Stimulated activated CD8-positive, alpha-beta memory T cell treated with anti-CD3 and anti-CD28 coated beads, Interleukin-15, amount 100 ng/mL, for 4 hours (primary cell): ENCODE measurements around the gene RPL41.

Source experiments
- DNase-seq, 2 donors: peaks; one replicate each; pipeline ENCODE4 v3.0.0-alpha.2; 2020; ENCODE audit warnings: low read depth in 2 of 2

Gene RPL41

DNA sequence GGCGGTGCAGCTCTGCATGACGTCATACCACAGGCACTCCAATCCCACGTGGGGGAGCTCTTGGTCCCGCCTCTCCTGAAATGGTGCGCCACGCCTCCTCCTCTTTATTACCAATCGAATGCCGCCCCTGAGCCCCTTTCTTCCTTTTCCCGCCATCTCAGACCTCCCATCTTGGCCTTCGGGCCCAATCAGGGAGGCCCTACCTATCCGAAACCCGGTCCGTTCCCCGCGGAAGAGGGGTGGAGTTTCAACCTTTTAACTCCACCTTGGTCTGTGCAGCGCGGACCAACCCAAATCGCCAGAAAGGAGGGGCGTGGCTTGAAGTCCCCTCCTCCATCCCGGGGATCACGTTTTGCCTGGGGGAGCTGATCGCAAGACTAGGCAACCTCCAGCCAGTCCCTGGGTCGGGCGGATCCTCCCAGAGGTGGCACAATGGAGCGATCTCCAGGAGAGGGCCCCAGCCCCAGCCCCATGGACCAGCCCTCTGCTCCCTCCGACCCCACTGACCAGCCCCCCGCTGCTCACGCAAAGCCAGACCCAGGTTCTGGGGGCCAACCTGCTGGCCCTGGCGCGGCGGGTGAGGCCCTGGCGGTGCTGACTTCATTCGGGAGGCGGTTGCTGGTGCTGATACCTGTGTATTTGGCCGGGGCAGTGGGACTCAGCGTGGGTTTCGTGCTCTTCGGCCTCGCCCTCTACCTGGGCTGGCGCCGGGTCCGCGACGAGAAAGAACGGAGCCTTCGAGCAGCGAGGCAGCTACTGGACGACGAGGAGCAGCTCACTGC is 11.6 kb downstream of the RPL41 start, which contains the start of gene ESYT1:
ESYT1 (plus strand) TSS at position 380 of the 782 bp plus-strand sequence; CDS start at position 433, 53 bp downstream.
- DNase-seq = peak; percentile 92 to 98

DNA sequence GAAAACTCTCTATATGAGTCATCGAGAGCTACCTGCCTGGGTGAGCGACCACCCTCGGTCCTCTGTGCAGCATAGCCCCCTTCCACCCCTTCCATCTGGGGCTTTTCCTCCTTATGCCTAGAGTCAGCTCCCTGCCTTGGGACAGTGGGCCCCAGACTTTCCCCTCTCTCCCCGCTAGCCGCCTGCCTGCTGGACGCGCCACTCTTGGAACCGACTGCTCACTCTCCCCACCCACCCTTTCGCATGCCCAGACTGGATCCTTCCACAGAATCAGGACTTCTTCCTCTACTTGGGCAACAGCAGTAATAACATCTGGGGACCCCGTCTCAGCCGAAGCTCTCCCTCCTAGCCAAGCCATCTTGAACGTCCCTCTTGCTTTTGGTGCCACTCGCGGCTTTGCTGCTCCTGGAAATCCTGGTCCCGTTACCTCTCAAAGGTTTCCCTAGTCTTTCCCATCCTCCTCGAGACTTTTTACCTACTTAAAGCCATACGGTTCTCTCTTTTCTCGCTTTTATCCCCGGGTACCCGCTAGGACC is 12.3 kb downstream of the RPL41 start:
- no peak for DNase-seq

DNA sequence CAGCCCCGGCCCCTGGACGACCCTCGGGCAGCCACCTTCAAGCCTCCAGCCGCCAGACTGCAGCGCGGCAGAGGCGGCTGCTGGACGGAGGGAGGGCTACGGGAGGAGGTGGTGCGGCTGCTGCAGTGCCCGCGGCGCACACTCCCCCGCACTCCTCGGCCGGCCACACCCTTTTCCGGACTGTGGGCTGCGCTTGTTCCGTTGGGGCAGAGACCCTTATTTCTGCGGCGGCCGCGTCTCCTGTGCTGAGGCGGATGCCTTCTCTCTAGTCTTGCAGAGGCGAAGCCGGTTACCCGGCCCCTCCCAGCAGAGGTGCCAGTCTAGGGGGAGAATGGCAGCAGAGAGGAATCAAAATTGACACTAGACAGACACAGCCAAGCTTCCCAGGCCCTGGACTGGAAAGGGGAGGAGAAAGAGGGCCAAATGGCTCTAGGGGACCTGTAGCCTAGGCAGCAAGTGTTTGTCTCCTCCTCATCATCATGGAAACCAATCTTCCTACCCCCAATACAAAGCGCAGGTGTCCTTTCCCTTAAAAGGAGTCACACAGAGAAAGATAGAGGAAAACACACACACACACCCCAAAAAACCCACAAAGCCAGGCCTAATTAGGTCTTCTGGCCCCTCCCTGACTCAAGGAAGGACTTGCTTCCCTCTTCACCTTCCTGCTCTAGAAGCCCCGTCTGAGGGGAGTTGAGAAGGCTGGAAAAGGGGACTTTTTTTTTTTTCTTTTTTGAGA is 12.9 kb downstream of the RPL41 start:
- DNase-seq = peak in 1 of 2 donors; percentile 60

DNA sequence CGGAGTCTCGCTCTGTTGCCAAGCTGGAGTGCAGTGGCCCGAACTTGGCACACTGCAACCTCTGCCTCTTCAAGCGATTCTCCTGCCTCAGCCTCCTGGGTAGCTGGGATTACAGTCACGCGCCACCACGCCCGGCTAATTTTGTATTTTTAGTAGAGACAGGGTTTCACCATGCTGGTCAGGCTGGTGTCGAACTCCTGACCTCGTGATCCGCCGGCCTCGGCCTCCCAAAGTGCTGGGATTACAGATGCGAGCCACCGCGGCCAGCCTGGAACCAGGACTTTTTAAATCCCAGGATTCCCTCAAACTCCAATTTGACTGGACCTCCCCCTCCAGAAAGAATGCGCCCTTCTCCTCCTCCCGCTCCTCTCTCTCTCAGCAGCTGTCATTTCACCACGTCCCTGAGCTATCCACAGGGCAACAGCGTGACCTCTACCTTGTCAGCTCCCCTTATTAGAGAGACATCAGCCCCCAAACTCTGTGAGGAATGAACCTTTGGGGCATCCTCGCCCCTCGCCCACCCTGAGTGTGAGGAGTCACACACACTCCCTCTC is 13.6 kb downstream of the RPL41 start:
- DNase-seq = no peak

DNA sequence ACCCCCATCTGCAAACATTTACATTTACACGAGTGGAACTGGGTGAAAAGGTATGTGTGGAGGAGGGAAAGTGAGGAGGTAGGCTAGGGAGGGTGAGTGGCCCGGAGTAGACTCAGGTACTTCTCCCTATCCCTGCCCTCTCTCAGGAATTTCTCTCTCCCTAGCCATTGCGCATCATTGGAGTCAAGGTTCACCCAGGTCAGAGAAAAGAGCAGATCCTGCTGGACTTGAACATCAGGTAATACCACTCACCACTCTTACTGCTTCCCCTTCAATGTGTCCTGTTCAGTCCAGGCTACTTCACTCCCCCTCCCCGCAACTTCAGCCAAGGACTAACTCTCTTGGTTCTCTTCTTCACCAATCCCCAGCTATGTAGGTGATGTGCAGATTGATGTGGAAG is 14.4 kb downstream of the RPL41 start:
- no peak for DNase-seq

GRCh38 chr12:56134897-56135296 is 18.5 kb downstream of the RPL41 start:
- DNase-seq = no peak

DNA sequence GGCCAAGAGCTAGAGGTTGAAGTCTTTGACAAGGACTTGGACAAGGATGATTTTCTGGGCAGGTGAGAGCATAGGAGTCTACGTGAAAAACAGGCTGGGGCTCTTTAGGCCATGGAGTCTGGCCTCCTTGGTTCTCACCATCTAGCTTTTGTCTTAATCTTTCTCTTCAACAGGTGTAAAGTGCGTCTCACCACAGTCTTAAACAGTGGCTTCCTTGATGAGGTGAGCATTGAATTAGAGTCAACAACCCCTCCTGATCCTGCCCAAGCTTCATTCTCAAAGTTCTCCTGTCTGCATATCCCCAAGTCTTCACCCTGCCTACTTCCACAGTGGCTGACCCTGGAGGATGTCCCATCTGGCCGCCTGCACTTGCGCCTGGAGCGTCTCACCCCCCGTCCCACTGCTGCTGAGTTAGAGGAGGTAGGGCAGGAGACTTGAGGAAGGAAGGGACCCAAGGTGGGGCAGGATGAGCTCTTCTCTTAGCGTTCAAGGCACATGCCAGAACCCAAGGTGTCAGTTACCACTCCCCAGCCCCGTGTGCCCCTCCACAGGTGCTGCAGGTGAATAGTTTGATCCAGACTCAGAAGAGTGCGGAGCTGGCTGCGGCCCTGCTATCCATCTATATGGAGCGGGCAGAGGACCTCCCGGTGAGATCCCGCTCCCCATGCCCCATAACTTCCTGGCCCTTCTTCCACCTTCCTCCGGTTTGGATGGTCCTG is 21.6 kb downstream of the RPL41 start:
- DNase-seq = no peak

- DNase-seq = no peak
Measured at GRCh38 chr12:56141946-56142784, 25.7 kb downstream of the RPL41 start.

DNA sequence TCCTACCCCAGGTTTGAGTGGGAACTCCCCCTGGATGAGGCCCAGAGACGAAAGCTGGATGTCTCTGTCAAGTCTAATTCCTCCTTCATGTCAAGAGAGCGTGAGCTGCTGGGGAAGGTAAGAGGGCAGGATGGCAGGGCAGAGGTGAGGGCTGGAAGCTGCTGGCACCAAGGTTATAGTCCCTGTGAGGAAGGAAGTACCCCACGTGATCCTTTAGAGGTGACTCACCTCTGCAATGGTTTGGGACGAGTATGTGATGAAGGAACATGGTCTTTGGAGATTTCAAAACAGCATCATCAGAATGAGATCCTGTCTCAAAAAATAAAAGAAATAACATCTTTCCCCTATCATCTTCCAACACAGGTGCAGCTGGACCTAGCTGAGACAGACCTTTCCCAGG is 26.8 kb downstream of the RPL41 start:
- no peak for DNase-seq

DNA sequence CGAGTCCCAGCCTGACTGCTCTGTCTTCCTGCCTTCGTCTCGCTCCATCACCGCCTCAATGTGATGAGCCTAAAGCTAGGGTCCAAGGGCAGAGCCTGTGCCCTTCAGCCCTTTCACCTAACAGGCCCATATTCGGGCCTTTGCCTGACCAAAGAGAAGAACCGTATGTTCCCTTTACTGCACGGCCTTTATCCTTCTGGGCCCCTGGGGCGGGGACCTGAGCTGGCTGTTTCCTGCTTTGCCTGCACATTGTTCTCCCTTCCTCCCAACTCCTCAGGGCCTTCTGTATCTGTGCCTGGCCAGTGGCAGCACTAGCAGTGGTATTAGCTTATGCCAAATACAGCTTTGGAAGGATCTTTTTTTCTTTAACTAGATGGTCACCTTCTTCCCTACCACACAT is 27.4 kb downstream of the RPL41 start:
- no peak for DNase-seq

DNA sequence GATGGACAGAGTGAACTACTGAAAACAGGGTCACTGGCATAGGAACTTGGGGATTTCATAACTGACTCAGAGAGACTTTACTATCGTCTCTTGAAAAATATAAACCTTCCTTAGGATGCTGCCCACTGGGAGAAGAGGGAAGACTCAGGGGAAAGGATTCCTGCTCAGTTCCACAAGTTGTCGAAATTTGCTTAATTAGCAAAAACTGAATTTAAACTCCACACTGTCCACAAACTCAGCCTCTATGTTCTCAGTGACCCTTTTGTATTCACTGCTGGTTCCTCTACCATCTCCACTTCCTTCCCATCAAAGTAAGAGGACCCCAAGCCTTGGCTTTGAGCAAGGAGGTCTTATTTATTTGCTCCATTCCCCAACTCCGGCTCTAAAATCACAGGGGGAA is 28.8 kb downstream of the RPL41 start:
- DNase-seq = no peak

DNA sequence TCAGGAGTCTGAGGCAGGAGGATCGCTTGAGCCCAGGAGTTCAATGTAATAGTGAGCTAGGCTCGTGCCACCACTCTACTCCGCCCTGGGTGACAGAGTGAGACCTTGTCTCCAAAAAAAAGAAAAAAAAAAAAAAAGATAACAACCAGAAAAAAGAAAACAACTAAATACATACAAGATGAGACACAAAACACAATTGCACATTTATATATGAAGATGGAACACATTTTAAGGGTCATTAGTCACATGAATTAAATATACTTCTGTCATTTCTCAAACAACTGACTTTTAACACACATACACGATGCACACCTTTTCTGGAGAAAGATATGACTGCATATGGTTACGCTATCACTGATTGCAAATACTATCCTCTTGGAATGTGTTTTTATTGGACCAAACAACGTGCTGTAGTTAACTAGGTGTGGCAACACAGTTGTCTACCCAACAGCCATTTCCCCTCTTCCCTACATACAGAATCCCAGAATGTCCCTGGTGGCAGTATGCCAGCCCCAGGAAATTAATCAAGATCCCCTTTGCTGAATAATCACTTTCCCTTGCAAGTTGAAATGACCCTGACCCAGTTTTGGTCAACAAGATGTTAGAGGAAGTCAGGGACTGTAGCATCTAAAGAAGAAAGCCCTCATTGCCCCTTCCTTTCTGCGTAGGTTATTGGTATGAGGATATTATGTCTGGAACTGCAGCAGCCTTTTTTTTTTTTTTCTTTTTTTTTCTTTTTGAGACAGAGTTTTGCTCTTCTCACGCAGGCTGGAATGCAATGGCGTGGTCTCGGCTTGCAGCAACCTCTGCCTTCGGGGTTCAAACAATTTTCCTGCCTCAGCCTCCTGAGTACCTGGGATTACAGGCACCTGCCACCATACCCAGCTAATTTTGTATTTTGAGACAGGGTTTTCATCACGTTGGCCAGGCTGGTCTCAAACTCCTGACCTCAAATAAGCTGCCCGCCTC is 30.3 kb downstream of the RPL41 start:
- DNase-seq = no peak

- no peak for DNase-seq
Measured at GRCh38 chr12:56150563-56150962, 34.1 kb downstream of the RPL41 start.

DNA sequence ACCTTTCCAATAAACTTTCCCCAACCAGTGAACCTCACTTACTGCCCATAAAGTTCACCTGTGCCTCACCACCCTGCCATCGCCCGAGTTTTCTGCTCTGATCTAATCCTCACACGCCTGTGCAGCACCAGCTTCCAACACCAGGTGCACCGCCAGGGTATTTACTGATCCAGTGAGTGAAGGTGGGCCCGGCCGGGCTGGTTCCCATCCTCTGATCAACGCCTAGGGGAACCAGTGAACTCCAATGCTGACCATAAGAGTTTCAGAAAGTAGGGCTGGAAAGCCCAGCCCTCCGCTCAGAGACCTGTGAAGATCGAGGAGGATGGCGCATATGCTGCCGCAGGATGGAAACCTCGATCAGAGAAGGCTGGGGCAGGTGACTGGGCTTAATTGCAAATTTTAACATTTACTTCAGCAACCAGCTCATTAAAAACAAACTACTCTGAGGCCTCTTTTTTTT is 35.3 kb downstream of the RPL41 start:
- DNase-seq = peak; percentile 17 to 42

- DNase-seq = peak; percentile 87 to 91
Measured at GRCh38 chr12:56152132-56152755, 35.8 kb downstream of the RPL41 start, which contains the start of gene MYL6B. Gene MYL6B (plus strand): TSS chr12:56152587. CDS start chr12:56153919, 1,332 bp downstream.

DNA sequence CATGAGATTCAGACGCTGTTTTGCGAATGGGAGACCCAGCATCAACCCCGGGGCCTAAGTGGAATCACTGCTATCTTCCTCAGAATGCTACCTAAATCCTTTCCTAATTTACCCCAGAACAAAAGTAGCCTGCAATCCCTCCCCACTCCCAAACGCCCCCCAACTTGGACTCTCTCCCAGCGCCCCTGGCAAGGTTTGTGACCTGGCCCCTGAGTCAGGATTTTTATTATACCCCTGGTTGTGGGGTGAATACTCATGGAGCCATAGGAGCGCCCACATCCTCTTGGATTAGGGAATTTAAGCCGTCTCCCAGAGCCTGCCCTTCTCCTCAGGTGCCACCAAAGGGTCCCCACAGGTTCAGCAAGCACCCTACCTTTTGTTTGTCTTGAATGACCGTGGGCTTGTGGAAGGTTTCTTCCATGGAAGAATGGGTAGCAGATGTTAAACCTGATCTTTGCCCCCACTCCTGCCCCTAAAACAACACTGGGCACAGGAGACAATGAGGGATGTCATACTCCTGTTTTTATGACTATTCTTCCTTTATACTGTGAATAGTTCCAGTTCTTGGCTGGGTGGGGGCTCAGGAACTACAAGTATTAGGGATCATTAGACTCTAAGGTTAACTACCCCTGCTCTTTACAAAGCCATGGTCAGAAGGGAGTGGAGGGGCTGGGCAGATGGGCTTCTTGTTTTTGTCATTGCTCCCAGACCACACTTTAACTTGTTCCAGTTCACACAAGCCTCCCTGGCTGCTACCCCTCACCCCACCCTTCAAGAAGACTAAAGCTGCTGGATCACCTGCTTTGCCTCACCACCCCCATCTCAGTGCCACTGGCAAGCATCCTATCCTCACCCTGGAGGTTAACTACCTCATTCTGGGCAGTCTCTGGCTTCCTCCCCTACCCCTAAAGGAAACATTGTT is 36.6 kb downstream of the RPL41 start:
- no peak for DNase-seq

- no peak for DNase-seq
Measured at GRCh38 chr12:56153678-56154065, 37.2 kb downstream of the RPL41 start.

- DNase-seq = no peak
Measured at GRCh38 chr12:56154246-56154771, 37.9 kb downstream of the RPL41 start.
